NCI-H524 treated with DMSO at 0.1 percent for 48 hours (cell line): ENCODE measurements around the gene DNM3.

ENCODE experiments used
- DNase-seq: peaks from one replicate; lab custom pipeline; 2025; lab: John Stamatoyannopoulos, UW

DNM3 gene

GRCh38 chr1:171973421-171973820 is 132.1 kb downstream of the DNM3 start:
- DNase-seq, result no peak

GRCh38 chr1:171981303-171981702 is 140.0 kb downstream of the DNM3 start:
- no peak for DNase-seq

GRCh38 chr1:171983584-171983983 is 142.3 kb downstream of the DNM3 start:
- no peak for DNase-seq

GRCh38 chr1:171984262-171984661 is 143.0 kb downstream of the DNM3 start:
- DNase-seq, result no peak

- DNase-seq, result no peak
These were observed 143.7 kb downstream of the DNM3 start for GRCh38 chr1:171984850-171985485.

- DNase-seq, result no peak
These were observed 144.3 kb downstream of the DNM3 start for GRCh38 chr1:171985639-171986038.

- no peak for DNase-seq
These were observed 147.1 kb downstream of the DNM3 start for GRCh38 chr1:171988243-171988885.

- no peak for DNase-seq
These were observed 149.1 kb downstream of the DNM3 start for GRCh38 chr1:171990371-171990770.

- no peak for DNase-seq
These were observed 153.0 kb downstream of the DNM3 start for GRCh38 chr1:171994293-171994692.

GRCh38 chr1:171995573-171995972 is 154.3 kb downstream of the DNM3 start:
- DNase-seq, result no peak

GRCh38 chr1:171997936-171998335 is 156.6 kb downstream of the DNM3 start:
- no peak for DNase-seq

GRCh38 chr1:171998711-171999110 is 157.4 kb downstream of the DNM3 start:
- no peak for DNase-seq

GRCh38 chr1:171999756-172000155 is 158.5 kb downstream of the DNM3 start:
- no peak for DNase-seq

GRCh38 chr1:172001288-172001687 is 160.0 kb downstream of the DNM3 start:
- DNase-seq, result no peak

- no peak for DNase-seq
These were observed 161.5 kb downstream of the DNM3 start for GRCh38 chr1:172002725-172003345.

GRCh38 chr1:172003766-172004530 is 162.7 kb downstream of the DNM3 start:
- no peak for DNase-seq

GRCh38 chr1:172004671-172005070 is 163.4 kb downstream of the DNM3 start:
- no peak for DNase-seq

- no peak for DNase-seq
These were observed 164.6 kb downstream of the DNM3 start for GRCh38 chr1:172005856-172006255.

GRCh38 chr1:172006660-172007059 is 165.4 kb downstream of the DNM3 start:
- DNase-seq, result no peak

GRCh38 chr1:172018727-172019311 is 177.5 kb downstream of the DNM3 start:
- DNase-seq, result no peak

- DNase-seq, result no peak
These were observed 178.7 kb downstream of the DNM3 start for GRCh38 chr1:172019976-172020375.

- DNase-seq, result no peak
These were observed 183.2 kb downstream of the DNM3 start for GRCh38 chr1:172024516-172024915.
